GM18505 (cell line): ENCODE measurements around the gene PLA2G15.
A peak's percentile ranks its signal among the peaks of the same experiment; 100 is the strongest.

ENCODE experiments used
- ATAC-seq: cut with Tn5 transposase; IDR thresholded peaks from one replicate; pipeline ENCODE4 v1.9.1; 2021; ENCODE audit not compliant: unreplicated experiment
- POLR2A ChIP-seq: IDR thresholded peaks from 4 replicates; pipeline ENCODE4 v1.6.1; 2011; ENCODE audit warnings: borderline replicate concordance; ENCODE audit not compliant: insufficient read depth, insufficient read length; ENCODE audit errors: extremely low read depth

Gene PLA2G15

GRCh38 chr16:68235887-68236136 is 9.4 kb upstream of the PLA2G15 start, which contains the start of gene ESRP2:
TSS of gene ESRP2 (minus strand) at chr16:68236127. CDS start at chr16:68236045, 82 bp downstream.
- no peak for ATAC-seq
- no peak for TF ChIP-seq POLR2A

GRCh38 chr16:68236137-68236825 is 8.9 kb upstream of the PLA2G15 start:
- peak; percentile 30 for TF ChIP-seq POLR2A
- ATAC-seq = no peak

- ATAC-seq = no peak
- no peak for TF ChIP-seq POLR2A
Measured at GRCh38 chr16:68236826-68237242, 8.3 kb upstream of the PLA2G15 start.

DNA sequence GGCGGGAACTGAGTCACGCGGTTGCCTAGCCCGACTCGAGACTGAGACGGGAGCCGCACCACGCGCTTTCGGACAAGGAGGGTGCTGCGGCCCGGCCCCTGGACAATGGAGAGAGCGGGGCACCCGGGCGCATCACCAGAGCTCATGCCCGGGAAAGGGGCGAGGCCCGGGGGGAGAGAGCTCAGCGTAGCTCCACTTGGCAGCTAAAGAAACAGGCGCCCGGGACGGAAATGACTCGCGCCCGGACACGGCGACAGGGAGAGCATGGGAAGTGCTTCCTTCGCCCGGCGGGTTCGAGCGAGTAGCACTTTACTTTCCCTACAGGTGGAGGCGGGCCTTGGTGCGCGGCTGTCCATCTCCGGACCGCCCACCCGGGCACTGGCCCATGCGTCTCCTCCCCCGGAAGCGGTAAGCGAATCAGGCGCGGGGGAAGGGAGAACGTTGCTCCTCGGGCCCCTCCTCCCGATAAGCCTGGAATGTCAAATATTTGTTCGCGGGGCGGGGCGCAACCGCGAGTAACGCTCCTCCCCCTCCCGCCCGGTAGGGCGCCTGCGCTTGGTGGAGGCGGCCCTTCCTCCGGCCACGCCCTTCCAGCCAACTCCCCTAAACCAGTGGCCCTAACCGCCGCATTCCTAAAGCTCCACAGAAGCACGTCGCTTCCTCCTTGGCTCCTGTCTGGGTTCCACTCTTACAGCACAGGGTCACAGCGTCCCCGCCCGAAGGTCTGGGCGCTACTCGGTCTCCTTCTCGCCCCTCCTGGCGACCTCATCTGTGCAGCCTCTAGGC is 7.7 kb upstream of the PLA2G15 start:
- TF ChIP-seq POLR2A = peak; percentile 77

DNA sequence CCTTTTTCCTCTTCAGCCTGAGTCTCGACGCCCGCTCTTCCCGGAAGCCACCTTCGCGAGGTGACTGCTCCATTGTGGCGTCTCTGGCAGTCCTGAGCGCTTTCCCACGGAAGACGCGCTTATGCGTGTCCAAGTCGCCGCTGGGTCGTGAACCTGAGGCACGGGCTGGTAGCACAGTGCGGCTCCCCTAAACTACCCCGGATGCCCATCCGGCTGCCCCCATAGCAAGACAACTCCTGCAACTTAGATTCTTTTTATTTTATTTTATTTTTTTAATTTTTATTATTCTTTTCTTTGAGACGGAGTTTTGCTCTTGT is 7.2 kb upstream of the PLA2G15 start:
- no peak for TF ChIP-seq POLR2A
- no peak for ATAC-seq

More for the DNA sequence above, 7.7 kb upstream of the PLA2G15 start:
- ATAC-seq = peak; percentile 73

GRCh38 chr16:68242085-68242484 is 3.1 kb upstream of the PLA2G15 start:
- ATAC-seq = no peak
- no peak for TF ChIP-seq POLR2A

DNA sequence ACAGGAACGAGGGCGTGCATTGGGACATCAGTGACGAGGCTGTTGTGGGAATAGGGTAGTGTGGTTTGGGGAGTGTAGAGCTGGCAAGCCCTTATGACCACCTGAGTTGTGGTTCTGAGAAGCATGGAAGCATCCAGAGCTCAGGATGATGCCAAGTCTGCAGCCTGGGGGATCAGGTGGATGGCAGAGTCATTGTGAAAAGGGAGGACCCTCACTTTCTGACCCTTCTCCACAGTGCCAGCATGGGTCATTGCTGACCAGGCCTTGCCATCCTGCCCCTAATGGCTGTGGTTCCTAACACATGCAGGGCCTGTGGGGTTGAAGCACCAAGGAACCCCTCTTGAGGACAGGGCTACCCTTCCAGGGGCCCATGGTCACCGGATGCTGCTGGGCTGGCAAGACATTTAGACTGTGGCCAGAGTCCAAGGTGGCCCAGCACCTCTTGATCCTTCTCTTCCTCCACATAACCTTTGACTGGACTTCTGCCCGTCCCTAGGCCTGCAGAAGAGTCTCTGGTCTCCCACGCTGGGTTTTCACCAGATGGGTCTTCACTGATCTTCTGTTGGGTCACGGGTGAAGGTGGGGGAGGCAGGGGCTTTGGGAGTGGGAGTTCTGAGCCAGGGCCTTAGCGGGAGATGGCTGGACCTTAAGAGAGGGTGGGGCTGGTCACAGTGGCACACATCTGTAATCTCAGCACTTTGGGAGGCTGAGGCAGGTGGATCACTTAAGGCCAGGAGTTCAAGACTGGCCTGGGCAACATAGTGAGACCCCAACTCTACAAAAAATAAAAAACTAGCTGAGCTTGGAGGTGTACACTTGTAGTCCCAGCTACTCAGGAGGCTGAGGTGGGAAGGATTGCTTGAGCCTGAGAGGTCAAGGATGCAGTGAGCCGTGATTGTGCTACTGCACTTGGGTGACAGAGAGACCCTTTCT is 2.0 kb upstream of the PLA2G15 start:
- no peak for ATAC-seq
- TF ChIP-seq POLR2A = no peak

DNA sequence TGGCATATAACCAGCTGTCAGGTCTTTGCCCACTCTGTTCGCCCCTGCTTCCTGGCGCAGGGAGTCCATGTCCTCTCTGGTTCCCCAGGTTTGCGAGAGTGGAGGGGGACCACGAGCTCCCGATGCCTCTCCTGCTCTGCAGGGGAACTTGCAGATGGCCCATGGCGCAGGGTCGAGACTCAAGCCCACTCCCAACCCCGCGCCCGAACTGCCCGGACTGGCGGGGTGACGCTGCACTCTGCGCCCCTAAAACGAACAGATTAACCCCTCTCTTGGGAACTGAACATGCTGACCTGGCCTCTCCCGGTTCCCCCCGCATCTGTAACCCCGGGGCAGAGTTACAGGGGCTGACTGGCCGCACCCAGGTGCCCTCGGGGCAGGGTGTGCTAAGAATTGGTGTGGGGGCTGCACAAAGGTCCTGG is 681 bp upstream of the PLA2G15 start:
- no peak for TF ChIP-seq POLR2A
- ATAC-seq = peak; percentile 3

- no peak for ATAC-seq
- no peak for TF ChIP-seq POLR2A
Measured at GRCh38 chr16:68246121-68246520, 948 bp downstream of the PLA2G15 start.

GRCh38 chr16:68246666-68247065 is 1.5 kb downstream of the PLA2G15 start:
- ATAC-seq = no peak
- TF ChIP-seq POLR2A = no peak

GRCh38 chr16:68247400-68247799 is 2.2 kb downstream of the PLA2G15 start:
- no peak for ATAC-seq
- TF ChIP-seq POLR2A = no peak

GRCh38 chr16:68247932-68248331 is 2.8 kb downstream of the PLA2G15 start:
- TF ChIP-seq POLR2A = no peak
- no peak for ATAC-seq

GRCh38 chr16:68249371-68249770 is 4.2 kb downstream of the PLA2G15 start:
- no peak for ATAC-seq

More at GRCh38 chr16:68249371-68249770, 4.2 kb downstream of the PLA2G15 start:
- TF ChIP-seq POLR2A = no peak
